Activated CD8-positive, alpha-beta T cell treated with anti-CD3 and anti-CD28 coated beads, Interleukin-2, amount 10 ng/mL, durations not matched to agents 7 days and 5 days (primary cell): ENCODE results near the gene DUOXA1. TPM values are rescaled to one million over a fixed set of nuclear protein-coding genes. Genes with fewer than 3 reads are reported as not detected.
"Not testable (repeated sequence)": the region's sequence is repeated elsewhere in the genome, so short reads cannot be mapped to it uniquely, and the experiment has no call there.

Experiments
- ATAC-seq: fragments of 150-1000 bp; cut with Tn5 transposase; one replicate; pipeline ENCODE4 v1.10.0; 2021; ENCODE audit warnings: moderate library complexity
- CTCF ChIA-PET: fragments of 350-600 bp; sonication (Branson Sonifier 250); formaldehyde crosslinking; loops from one replicate; lab custom pipeline; 2021; ENCODE audit warnings: antibody characterized with exemption; lab: Charles Lee
- POLR2A ChIA-PET: fragments of 350-600 bp; sonication (Branson Sonifier 250); formaldehyde crosslinking; loops from one replicate; lab custom pipeline; 2021; ENCODE audit warnings: antibody characterized with exemption; lab: Charles Lee
- DNase-seq: peaks from one replicate; pipeline ENCODE4 v3.0.0-alpha.2; 2020
- H3K27ac Mint-ChIP-seq: one replicate; pipeline ENCODE4 v1.8.0; 2021; ENCODE audit warnings: mild to moderate bottlenecking, mixed read lengths
- H3K27me3 Mint-ChIP-seq: one replicate; pipeline ENCODE4 v1.8.0; 2021; ENCODE audit warnings: low read depth, mixed read lengths
- H3K36me3 Mint-ChIP-seq: one replicate; pipeline ENCODE4 v1.8.0; 2021; ENCODE audit warnings: low read depth, mixed read lengths
- H3K4me1 Mint-ChIP-seq: one replicate; pipeline ENCODE4 v1.8.0; 2021; ENCODE audit warnings: low read depth, mixed read lengths
- H3K4me3 Mint-ChIP-seq: one replicate; pipeline ENCODE4 v1.8.0; 2021; ENCODE audit warnings: mild to moderate bottlenecking, mixed read lengths
- H3K9me3 Mint-ChIP-seq: one replicate; pipeline ENCODE4 v1.8.0; 2022; ENCODE audit warnings: mixed read lengths; ENCODE audit not compliant: insufficient read depth
- total RNA-seq, 2 experiments: library from RNA; stranded (reverse); gene quantifications; one replicate each; pipeline ENCODE4 v1.2.3, GENCODE V29; 2021

Gene DUOXA1
- total RNA-seq, 2 experiments from 2014 or later = not detected

DNA sequence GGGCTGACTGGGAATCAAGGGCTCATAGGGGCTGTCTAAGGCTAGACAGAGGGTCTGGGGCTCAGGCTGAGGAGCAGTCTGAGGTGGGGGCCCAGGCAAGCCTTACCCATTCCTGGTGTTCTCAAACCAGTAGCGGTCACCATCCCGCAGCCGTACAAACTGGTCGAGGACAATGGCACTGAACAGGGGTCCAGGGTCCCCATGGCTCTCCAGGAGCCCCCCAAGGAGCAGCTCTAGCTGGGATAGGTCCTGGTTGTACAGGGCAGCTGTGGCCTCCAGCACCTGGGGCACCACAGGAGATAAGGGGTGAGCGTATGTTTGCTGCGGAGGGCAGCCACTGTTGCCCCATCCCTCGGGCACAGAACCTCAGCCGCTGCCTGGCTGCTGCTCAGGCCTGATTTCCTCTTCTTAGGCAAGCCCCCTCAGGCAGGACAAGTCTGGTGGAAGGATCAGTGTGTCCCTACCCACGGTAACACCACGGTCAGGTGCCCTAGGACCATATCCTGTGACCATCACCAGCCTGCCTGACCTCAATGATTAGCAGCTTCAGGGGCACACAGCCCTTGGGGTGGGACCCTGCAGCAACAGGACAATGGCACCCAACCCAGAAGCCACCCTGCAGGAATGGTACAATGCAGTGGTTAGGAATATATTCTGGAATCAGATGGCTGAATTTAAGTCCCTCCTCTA, 21.6 kb downstream of the DUOXA1 start:
- ATAC-seq = no peak
- H3K27me3 Mint-ChIP-seq = peaks cover 38% of the 10 kb centered on the region
- H3K27ac Mint-ChIP-seq = no peak overlapping the region
- peaks cover 9% of the 10 kb centered on the region for H3K4me1 Mint-ChIP-seq
- H3K36me3 Mint-ChIP-seq = no peaks in the 10 kb centered on the region
- H3K4me3 Mint-ChIP-seq = no peak overlapping the region
- ChIA-PET CTCF (interaction anchor here (4.0 kb wide), 1 partner anchor 10 kb away, joined by 19 read pairs; no protein-coding TSS in a partner anchor), POLR2A (no interaction called here)
- H3K9me3 Mint-ChIP-seq = no peaks in the 10 kb centered on the region
- DNase-seq = no peak

DNA sequence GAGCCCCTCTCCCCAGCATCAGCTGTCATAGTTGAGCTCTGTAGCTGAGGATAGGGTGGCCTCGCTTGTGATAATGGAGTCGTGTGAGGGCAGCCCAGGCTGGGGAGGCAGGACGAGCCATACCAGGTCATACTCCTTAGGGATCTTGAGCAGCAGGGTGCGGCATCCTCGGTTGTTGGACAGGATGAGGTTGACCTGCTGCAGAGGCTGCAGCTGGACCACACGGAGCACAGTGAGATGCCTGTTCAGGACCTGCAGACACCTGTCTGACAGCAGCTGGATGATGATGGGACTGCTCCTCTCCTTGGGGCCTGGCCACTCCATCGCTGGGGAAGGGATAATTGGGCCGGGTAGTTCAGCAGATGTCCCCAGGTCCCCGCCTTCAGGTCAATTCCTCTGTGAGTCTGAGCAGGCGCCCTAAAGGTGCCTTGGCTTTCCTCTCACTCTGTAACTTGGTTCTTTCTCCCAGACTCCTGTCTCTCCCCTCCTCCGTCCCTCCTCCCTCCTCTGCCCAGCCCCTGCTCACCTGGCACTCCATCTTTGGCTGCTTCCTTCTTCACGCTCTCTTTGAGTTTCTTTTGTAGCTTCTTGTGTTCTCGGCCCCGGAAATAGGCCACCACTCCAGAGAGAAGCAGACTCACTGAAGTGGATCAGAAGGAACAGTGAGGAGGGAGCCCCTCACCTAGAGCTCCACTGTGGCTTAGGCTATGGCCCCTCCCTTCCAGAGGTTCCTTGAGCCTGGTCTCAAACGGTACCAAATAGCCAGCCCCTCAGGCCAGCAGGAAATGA, 23.5 kb downstream of the DUOXA1 start:
- H3K27ac Mint-ChIP-seq = no peak overlapping the region
- no peaks in the 10 kb centered on the region for H3K36me3 Mint-ChIP-seq
- ATAC-seq (no peak), DNase-seq (no peak)
- ChIA-PET CTCF (interaction anchor here (4.0 kb wide), 1 partner anchor 12 kb away, joined by 19 read pairs; no protein-coding TSS in a partner anchor), POLR2A (no interaction called here)
- peaks cover 24% of the 10 kb centered on the region for H3K27me3 Mint-ChIP-seq
- H3K4me3 Mint-ChIP-seq = no peak overlapping the region
- no peaks in the 10 kb centered on the region for H3K4me1 Mint-ChIP-seq
- H3K9me3 Mint-ChIP-seq = no peaks in the 10 kb centered on the region

DNA sequence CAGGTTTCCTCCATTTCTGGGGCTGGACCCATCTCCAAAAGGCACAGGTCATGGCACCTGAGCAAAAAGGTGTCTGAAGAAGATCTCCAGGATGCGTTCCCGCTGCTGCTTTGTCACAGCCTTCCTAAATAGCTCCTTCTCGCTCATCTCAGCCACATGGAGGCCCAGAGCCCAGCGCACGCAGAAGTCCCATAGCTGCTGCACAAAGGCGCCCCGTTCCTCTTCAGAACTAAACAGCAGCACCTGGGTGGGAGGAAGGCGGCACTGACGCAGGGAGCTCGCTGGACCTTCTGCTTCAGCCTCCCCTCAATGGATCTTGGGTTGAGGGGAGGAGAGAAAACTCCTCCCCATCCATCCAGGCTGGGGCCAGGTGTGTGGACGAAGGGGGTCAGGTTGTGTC, 24.1 kb downstream of the DUOXA1 start:
- POLR2A ChIA-PET = no interaction called here
- no peak for DNase-seq
- no peaks in the 10 kb centered on the region for H3K36me3 Mint-ChIP-seq
- no peak for ATAC-seq
- no peaks in the 10 kb centered on the region for H3K4me1 Mint-ChIP-seq
- no peak overlapping the region for H3K4me3 Mint-ChIP-seq
- CTCF ChIA-PET = interaction anchor here (4.0 kb wide), 1 partner anchor 12 kb away, joined by 19 read pairs; no protein-coding TSS in a partner anchor
- H3K27ac Mint-ChIP-seq = no peak overlapping the region
- no peaks in the 10 kb centered on the region for H3K9me3 Mint-ChIP-seq
- H3K27me3 Mint-ChIP-seq = peaks cover 23% of the 10 kb centered on the region

DNA sequence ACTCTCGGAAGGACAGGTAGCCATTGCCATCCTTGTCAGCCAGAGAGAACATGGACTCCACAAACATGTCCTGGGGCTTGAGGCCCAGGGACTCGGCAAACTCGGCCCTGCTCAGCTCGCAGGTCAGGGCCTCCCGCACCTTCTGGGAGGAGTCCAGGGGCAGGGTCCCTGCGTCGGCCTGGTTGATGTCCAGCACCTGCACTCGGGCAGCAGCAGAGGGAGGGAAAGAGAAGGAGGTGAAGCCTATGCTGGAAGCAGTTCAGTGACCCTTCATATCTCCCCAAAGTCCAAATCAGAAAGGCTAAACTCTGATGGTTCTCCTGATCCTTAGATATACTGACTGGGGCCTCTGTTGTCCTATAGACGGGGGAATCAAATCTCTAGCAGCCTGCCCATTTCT, 25.5 kb downstream of the DUOXA1 start:
- ATAC-seq, H3K4me1 Mint-ChIP-seq, H3K27me3 Mint-ChIP-seq, H3K27ac Mint-ChIP-seq, POLR2A ChIA-PET, H3K9me3 Mint-ChIP-seq, CTCF ChIA-PET, H3K4me3 Mint-ChIP-seq, DNase-seq, H3K36me3 Mint-ChIP-seq: not testable (repeated sequence)

DNA sequence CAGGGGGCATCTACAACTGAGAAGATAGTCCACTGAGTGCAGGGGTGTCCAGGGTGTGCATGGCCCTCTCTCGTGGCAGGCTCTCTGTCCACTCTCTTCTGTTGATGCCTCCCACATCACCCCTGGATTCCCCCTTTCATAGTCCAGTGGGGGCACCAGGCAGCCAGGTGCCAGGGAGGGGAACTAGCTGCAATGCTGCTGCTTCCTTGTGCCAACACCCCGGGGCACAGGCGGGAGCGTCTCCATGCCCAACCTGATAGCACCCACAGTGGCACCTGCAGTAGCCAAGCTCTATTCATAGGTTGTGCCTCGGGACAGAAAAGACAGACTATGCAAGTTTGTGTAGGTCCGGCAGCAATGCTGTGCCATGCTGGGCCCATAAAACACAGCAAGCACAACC, 27.5 kb downstream of the DUOXA1 start:
- no peaks in the 10 kb centered on the region for H3K4me1 Mint-ChIP-seq
- H3K36me3 Mint-ChIP-seq = no peaks in the 10 kb centered on the region

DNA sequence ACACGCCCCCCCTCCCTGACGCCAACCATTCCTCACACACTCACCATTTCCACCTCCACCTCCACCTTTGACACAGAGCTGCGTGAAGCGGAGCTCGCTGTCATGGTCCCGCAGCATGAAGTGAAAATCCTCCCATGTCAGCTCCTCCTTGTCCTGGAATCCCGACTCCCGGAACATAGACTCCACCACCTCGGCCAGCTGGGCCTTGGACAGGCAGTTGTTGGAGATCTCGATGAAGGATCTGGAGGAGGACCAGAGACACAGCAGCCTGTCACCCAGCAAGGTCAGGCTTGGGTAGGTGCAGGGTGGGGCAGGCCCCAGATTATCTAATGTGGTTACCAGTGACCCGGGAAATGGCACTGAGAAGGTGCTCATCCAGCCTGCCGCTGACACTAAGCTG, 27.9 kb downstream of the DUOXA1 start:
- Mint-ChIP-seq H3K4me1 (no peaks in the 10 kb centered on the region), H3K27ac (no peak overlapping the region), H3K36me3 (no peaks in the 10 kb centered on the region), H3K9me3 (no peaks in the 10 kb centered on the region), H3K4me3 (no peak overlapping the region), H3K27me3 (peaks cover 4% of the 10 kb centered on the region)
- ATAC-seq = no peak
- ChIA-PET POLR2A (no interaction called here), CTCF (interaction anchor here (1.3 kb wide), 1 partner anchor 10 kb away, joined by 3 read pairs; no protein-coding TSS in a partner anchor)
- no peak for DNase-seq

More for the DNA sequence above, 27.5 kb downstream of the DUOXA1 start:
- POLR2A ChIA-PET = no interaction called here
- no peak overlapping the region for H3K4me3 Mint-ChIP-seq
- peaks cover 4% of the 10 kb centered on the region for H3K27me3 Mint-ChIP-seq
- no peak for ATAC-seq
- CTCF ChIA-PET = interaction anchor here (0.9 kb wide), 1 partner anchor 16 kb away, joined by 4 read pairs; no protein-coding TSS in a partner anchor
- H3K27ac Mint-ChIP-seq = no peak overlapping the region
- DNase-seq = no peak
- no peaks in the 10 kb centered on the region for H3K9me3 Mint-ChIP-seq

DNA sequence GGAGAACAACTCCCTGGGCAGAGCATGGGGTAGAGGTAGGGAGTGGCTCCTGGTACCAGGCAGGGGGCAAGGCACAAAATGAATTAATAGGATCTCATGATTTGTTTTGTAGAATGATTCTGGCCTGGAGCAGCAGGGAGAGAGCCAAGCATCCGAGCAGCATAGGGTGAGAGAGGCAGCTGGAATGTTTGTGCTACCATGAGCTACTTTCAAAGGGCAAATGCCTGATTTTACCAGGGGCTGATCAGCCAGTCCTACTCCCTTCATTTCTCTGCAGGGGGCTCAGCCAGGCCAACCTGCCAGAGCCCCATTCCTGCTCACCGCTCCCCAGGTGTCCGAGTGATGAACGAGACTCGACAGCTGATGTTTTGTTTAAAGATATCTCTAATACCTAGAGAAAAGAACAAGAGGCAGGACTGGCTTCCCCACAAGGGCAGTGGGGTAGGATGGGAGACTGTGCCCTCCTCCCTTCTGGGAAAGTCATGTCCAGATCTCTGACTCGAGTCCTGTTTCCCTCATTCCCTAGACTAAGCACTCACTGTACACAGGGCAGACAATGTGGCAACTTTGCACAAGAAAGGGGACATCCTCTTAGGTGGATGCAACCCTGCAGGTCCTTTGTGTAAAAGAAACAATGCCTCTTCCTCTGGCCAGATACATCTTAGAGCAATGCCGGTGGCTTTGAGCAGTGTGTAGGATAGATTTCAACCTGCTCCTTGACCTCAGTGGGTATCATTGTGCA, 28.6 kb downstream of the DUOXA1 start:
- DNase-seq (no peak), ATAC-seq (no peak)
- H3K27ac Mint-ChIP-seq = no peak overlapping the region
- CTCF ChIA-PET = interaction anchor here (0.7 to 1.3 kb wide), 3 partner anchors 11 to 248 kb away, joined by 3 to 4 read pairs (median 3); no protein-coding TSS in a partner anchor
- H3K27me3 Mint-ChIP-seq = peaks cover 2% of the 10 kb centered on the region
- no peaks in the 10 kb centered on the region for H3K9me3 Mint-ChIP-seq
- H3K4me3 Mint-ChIP-seq = no peak overlapping the region
- H3K4me1 Mint-ChIP-seq = no peaks in the 10 kb centered on the region
- no peaks in the 10 kb centered on the region for H3K36me3 Mint-ChIP-seq
- POLR2A ChIA-PET = no interaction called here

DNA sequence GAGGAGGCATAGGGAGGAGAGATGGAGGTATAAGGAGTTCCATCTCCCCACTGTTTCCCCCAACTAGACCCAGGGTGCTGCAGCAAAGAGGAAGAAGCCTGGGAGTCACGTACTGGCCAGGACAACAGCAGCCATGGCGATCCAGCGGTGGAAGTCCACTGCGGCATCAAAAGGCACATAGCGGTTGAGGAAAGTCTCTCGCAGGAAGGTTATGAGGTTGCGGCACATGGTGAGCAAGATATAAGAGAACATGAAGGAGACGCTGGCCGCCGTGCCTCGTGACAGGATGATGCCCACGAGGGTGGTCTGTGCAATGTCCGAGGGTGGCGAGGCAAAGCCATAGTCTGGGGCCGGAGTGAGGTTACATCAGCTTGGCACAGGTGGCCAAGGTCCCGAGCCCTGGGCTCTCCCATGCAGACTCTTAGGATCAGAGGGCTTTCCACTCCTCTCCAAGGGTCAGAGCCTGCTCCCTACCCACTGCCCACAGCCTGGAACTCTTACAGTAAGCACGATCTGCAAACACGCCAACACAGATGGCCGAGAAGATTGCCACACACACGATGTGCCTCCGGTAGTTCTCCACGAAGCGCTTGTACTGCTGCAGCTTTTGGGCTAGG, 30.0 kb downstream of the DUOXA1 start:
- CTCF ChIA-PET = no interaction called here

DNA sequence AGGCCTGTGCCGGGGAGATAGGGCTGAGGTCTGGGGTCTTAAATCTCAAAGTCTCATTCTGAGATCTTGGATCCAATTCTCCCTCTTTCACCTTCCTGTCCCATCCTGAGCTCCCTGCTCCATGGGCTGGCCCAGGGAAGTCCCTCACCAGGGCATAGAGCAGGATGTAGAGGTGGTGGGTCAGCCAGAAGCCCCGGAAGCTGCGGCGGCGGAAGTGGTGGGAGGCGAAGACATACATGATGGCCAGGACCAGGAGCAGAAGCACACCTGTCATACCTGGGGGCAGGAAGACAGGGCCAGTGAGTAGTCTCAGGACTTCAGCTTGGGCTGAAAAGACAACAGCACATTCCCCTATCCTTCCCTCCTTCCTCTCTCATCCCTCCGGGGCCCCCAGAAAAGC, 32.2 kb downstream of the DUOXA1 start:
- H3K4me1 Mint-ChIP-seq = no peaks in the 10 kb centered on the region
- no peaks in the 10 kb centered on the region for H3K27me3 Mint-ChIP-seq
- ChIA-PET CTCF (no interaction called here), POLR2A (no interaction called here)
- H3K27ac Mint-ChIP-seq = no peak overlapping the region
- H3K9me3 Mint-ChIP-seq = no peaks in the 10 kb centered on the region
- H3K36me3 Mint-ChIP-seq = no peaks in the 10 kb centered on the region
- ATAC-seq (no peak), DNase-seq (no peak)
- H3K4me3 Mint-ChIP-seq = no peak overlapping the region

More for the DNA sequence above, 30.0 kb downstream of the DUOXA1 start:
- no peak overlapping the region for H3K4me3 Mint-ChIP-seq
- POLR2A ChIA-PET = no interaction called here
- no peaks in the 10 kb centered on the region for H3K9me3 Mint-ChIP-seq
- DNase-seq = no peak
- no peaks in the 10 kb centered on the region for H3K4me1 Mint-ChIP-seq
- H3K27me3 Mint-ChIP-seq = no peaks in the 10 kb centered on the region
- H3K36me3 Mint-ChIP-seq = no peaks in the 10 kb centered on the region
- no peak for ATAC-seq
- H3K27ac Mint-ChIP-seq = no peak overlapping the region

DNA sequence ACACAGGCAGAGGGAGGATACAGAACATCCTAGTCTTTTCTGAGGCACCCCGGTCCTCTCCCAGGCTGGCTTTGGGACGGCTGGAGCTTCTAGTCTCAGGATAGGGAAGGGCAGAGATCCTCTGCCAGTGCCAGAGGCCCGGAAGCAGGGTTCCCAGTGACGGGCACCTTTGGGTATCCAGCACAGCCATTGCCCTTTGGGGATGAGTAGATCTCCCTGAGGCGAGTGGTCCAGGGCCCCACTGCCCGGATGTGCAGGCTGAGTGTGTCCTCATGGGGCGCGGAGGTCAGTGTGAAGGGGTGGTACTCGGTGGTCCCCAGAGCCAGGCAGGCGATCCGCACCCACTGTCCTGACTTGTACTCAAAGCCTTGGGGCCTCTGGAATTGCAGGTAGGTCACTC, 34.0 kb downstream of the DUOXA1 start:
- Mint-ChIP-seq H3K36me3 (no peaks in the 10 kb centered on the region), H3K4me1 (no peaks in the 10 kb centered on the region), H3K27ac (no peak overlapping the region), H3K4me3 (no peak overlapping the region), H3K9me3 (no peaks in the 10 kb centered on the region), H3K27me3 (peaks cover 9% of the 10 kb centered on the region)
- no peak for DNase-seq
- CTCF ChIA-PET = no interaction called here
- no peak for ATAC-seq
- POLR2A ChIA-PET = no interaction called here

DNA sequence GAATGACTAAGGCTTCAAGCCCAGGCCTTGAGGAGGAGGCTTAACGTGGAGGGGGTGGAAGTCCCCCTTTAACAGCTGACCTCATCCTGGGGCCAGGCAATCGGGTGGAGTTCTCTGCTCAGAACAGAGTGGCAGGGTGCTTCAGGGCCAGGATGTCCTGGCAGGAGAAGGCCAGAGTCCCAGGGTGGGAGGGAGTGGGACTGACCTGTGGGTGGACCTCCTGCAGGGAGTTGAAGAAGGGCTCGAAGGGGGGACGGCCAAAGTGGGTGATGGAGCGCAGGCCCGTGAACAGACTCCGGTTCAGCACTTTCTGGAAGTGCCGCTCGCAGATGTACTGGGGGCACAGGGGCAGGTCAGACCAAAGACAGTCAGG, 35.3 kb downstream of the DUOXA1 start:
- POLR2A ChIA-PET = no interaction called here
- peaks cover 18% of the 10 kb centered on the region for H3K27me3 Mint-ChIP-seq
- no peak for ATAC-seq

More for the DNA sequence above, 35.3 kb downstream of the DUOXA1 start:
- CTCF ChIA-PET = interaction anchor here (2.1 kb wide), 1 partner anchor 24 kb away, joined by 12 read pairs; no protein-coding TSS in a partner anchor
- DNase-seq = no peak
- H3K4me1 Mint-ChIP-seq = no peaks in the 10 kb centered on the region
- H3K9me3 Mint-ChIP-seq = no peaks in the 10 kb centered on the region
- no peak overlapping the region for H3K4me3 Mint-ChIP-seq
- H3K27ac Mint-ChIP-seq = no peak overlapping the region
- H3K36me3 Mint-ChIP-seq = no peaks in the 10 kb centered on the region
